HepG2 (cell line): ENCODE results near the gene FAM174C. TPM values are rescaled to one million over a fixed set of nuclear protein-coding genes. Genes with fewer than 3 reads are reported as not detected.
A peak's percentile ranks its signal among the peaks of the same experiment; 100 is the strongest.

Experiments
- CTCF ChIP-seq: sonication (generic); formaldehyde crosslinking; IDR thresholded peaks from 2 replicates; pipeline ENCODE4 v1.5.0; 2020; ENCODE audit warnings: mild to moderate bottlenecking, missing genetic modification reagents, moderate library complexity
- FUBP1 ChIP-seq: sonication (generic); formaldehyde crosslinking; IDR thresholded peaks from 2 replicates; pipeline ENCODE4 v1.5.1; 2020; ENCODE audit warnings: missing genetic modification reagents, mild to moderate bottlenecking, borderline replicate concordance
- JARID2 ChIP-seq: sonication (generic); formaldehyde crosslinking; IDR thresholded peaks from 2 replicates; pipeline ENCODE4 v1.8.1; 2023; ENCODE audit warnings: missing genetic modification reagents, inconsistent platforms; ENCODE audit not compliant: insufficient replicate concordance
- NFE2L2 ChIP-seq: fragments of 150-350 bp; IDR thresholded peaks from 2 replicates; pipeline ENCODE4 v1.6.1; 2014; ENCODE audit warnings: low read length
- REL ChIP-seq: sonication (generic); formaldehyde crosslinking; conservative IDR thresholded peaks from 2 replicates; pipeline ENCODE4 v1.8.0; 2022; ENCODE audit warnings: mild to moderate bottlenecking, missing genetic modification reagents, moderate library complexity
- RELA ChIP-seq: sonication (generic); formaldehyde crosslinking; IDR thresholded peaks from 2 replicates; pipeline ENCODE4 v1.4.0; 2020; ENCODE audit warnings: missing genetic modification reagents
- SATB2 ChIP-seq: sonication (generic); formaldehyde crosslinking; IDR thresholded peaks from 2 replicates; pipeline ENCODE4 v1.5.0; 2020; ENCODE audit warnings: missing genetic modification reagents
- SMAD1 ChIP-seq: sonication (generic); formaldehyde crosslinking; IDR thresholded peaks from 2 replicates; pipeline ENCODE4 v1.4.0; 2020; ENCODE audit warnings: missing genetic modification reagents, low read depth, mild to moderate bottlenecking, borderline replicate concordance
- ZBTB34 ChIP-seq: sonication (generic); formaldehyde crosslinking; IDR thresholded peaks from 2 replicates; pipeline ENCODE4 v1.8.0; 2022; ENCODE audit warnings: mild to moderate bottlenecking, missing genetic modification reagents
- ZBTB39 ChIP-seq: sonication (generic); formaldehyde crosslinking; IDR thresholded peaks from 2 replicates; pipeline ENCODE4 v1.5.0; 2020; ENCODE audit warnings: missing genetic modification reagents
- ZBTB43 ChIP-seq: sonication (generic); formaldehyde crosslinking; conservative IDR thresholded peaks from 2 replicates; pipeline ENCODE4 v1.4.0; 2020; ENCODE audit warnings: missing genetic modification reagents
- ZNF224 ChIP-seq: sonication (generic); formaldehyde crosslinking; IDR thresholded peaks from 2 replicates; pipeline ENCODE4 v1.5.0; 2020; ENCODE audit warnings: mild to moderate bottlenecking, missing genetic modification reagents
- ZNF317 ChIP-seq: sonication (generic); formaldehyde crosslinking; IDR thresholded peaks from 2 replicates; pipeline ENCODE4 v1.5.0; 2020; ENCODE audit warnings: mild to moderate bottlenecking, missing genetic modification reagents
- ZNF362 ChIP-seq: sonication (generic); formaldehyde crosslinking; IDR thresholded peaks from 2 replicates; pipeline ENCODE4 v1.4.0; 2020; ENCODE audit warnings: missing genetic modification reagents, mild to moderate bottlenecking, borderline replicate concordance
- ZNF546 ChIP-seq: sonication (generic); formaldehyde crosslinking; conservative IDR thresholded peaks from 2 replicates; pipeline ENCODE4 v1.8.1; 2023; ENCODE audit warnings: mild to moderate bottlenecking, missing genetic modification reagents
- ZNF703 ChIP-seq: sonication (generic); formaldehyde crosslinking; IDR thresholded peaks from 2 replicates; pipeline ENCODE4 v1.5.1; 2020; ENCODE audit warnings: missing genetic modification reagents, mild to moderate bottlenecking, moderate library complexity, borderline replicate concordance
- ZNF772 ChIP-seq: sonication (generic); formaldehyde crosslinking; IDR thresholded peaks from 2 replicates; pipeline ENCODE4 v1.5.0; 2020; ENCODE audit warnings: mild to moderate bottlenecking, missing genetic modification reagents
- ZSCAN9 ChIP-seq: IDR thresholded peaks from 2 replicates; pipeline ENCODE4 v1.6.1; 2016; ENCODE audit warnings: borderline replicate concordance
- polyA plus RNA-seq, 8 experiments: library from polyadenylated mRNA; depleted of rRNA in 3 of 8; stranded (reverse) in 7 of 8; unstranded in 1 of 8; fragments of >200 nt; fragmentation: Illumina TruSeq in 4 of 8; extraction: Trizol in 4 of 8; gene quantifications; 2 replicates each; pipeline versions ENCODE4 v1.2.1 to v1.2.3, GENCODE V29; 2011 to 2016; ENCODE audit warnings: low read depth in 4 of 8, missing spikeins in 1 of 8, mixed read lengths in 1 of 8; ENCODE audit not compliant: insufficient read depth in 1 of 8
- total RNA-seq, 5 experiments: library from RNA; depleted of rRNA; stranded (reverse); fragments of >200 nt; fragmentation: Illumina TruSeq; extraction: Trizol; gene quantifications; 2 replicates each; pipeline ENCODE4 v1.2.3, GENCODE V29; 2016; ENCODE audit warnings: low read depth in 1 of 5

The FAM174C gene
- total and polyA plus RNA-seq, 2 of the 13 experiments (the other 11 are each of a cell fraction or from before 2014, with no cell fraction given) = 19.5 to 31.3 TPM

GRCh38 chr19:1266129-1266915, 9.0 kb upstream of the FAM174C start (continued):
- TF ChIP-seq ZNF317 (CRISPR knock-in tag) (peak; percentile 73), SATB2 (no peak), ZBTB43 (CRISPR knock-in tag) (no peak; the same call in 1 of the 2 replicates), ZSCAN9 (CRISPR knock-in tag) (peak; percentile 50), ZNF362 (CRISPR knock-in tag) (peak; percentile 36; the same call in 1 of the 2 replicates), ZNF772 (peak; percentile 53; the same call in 1 of the 2 replicates), ZBTB34 (no peak), REL (CRISPR knock-in tag) (peak; percentile 17; the same call in 1 of the 2 replicates), JARID2 (CRISPR knock-in tag) (no peak), NFE2L2 (no peak), ZBTB39 (CRISPR knock-in tag) (0 out of 2 replicates have a peak, but pooled peaks have one; percentile 15), ZNF546 (CRISPR knock-in tag) (peak; percentile 72), FUBP1 (CRISPR knock-in tag) (no peak), RELA (CRISPR knock-in tag) (no peak), SMAD1 (CRISPR knock-in tag) (no peak), ZNF224 (CRISPR knock-in tag) (no peak), ZNF703 (CRISPR knock-in tag) (peak; percentile 48; the same call in 1 of the 2 replicates), CTCF (CRISPR knock-in tag) (peak; percentile 37)
